ENCODE results near the gene PSMG1.
A peak's percentile ranks its signal among the peaks of the same experiment; 100 is the strongest.
"Not testable (repeated sequence)": the region's sequence is repeated elsewhere in the genome, so short reads cannot be mapped to it uniquely, and the experiment has no call there.

The PSMG1 gene

GRCh38 chr21:39187141-39187540 lies 3.9 kb upstream of the PSMG1 start:
- no peak for DNase-seq

GRCh38 chr21:39186676-39187075 lies 3.4 kb upstream of the PSMG1 start:
- no peak for DNase-seq

GRCh38 chr21:39185157-39185556 lies 1.9 kb upstream of the PSMG1 start:
- DNase-seq: no peak

- DNase-seq: no peak
Measured at GRCh38 chr21:39184050-39184980, 1.1 kb upstream of the PSMG1 start.

- peak in 1 of 2 experiments; percentile 44 for DNase-seq
Measured at GRCh38 chr21:39182484-39183271, 573 bp downstream of the PSMG1 start.

GRCh38 chr21:39182016-39182415 lies 1.2 kb downstream of the PSMG1 start:
- peak in 1 of 2 experiments; percentile 13 for DNase-seq

GRCh38 chr21:39181205-39181818 lies 1.9 kb downstream of the PSMG1 start:
- no peak for DNase-seq

GRCh38 chr21:39180429-39181019 lies 2.7 kb downstream of the PSMG1 start:
- DNase-seq: no peak

- no peak for DNase-seq
Measured at GRCh38 chr21:39178421-39178820, 4.8 kb downstream of the PSMG1 start.

GRCh38 chr21:39176271-39176709 lies 7.0 kb downstream of the PSMG1 start:
- DNase-seq: no peak

- no peak for DNase-seq
Measured at GRCh38 chr21:39175665-39176064, 7.6 kb downstream of the PSMG1 start.

- peak in 1 of 2 experiments; percentile 29 for DNase-seq
Measured at GRCh38 chr21:39175154-39175553, 8.1 kb downstream of the PSMG1 start.

GRCh38 chr21:39173716-39174680 lies 9.3 kb downstream of the PSMG1 start:
- DNase-seq: no peak

GRCh38 chr21:39169906-39170305 lies 13.3 kb downstream of the PSMG1 start:
- DNase-seq: no peak

- DNase-seq: no peak
Measured at GRCh38 chr21:39168800-39169199, 14.5 kb downstream of the PSMG1 start.

GRCh38 chr21:39164523-39164922 lies 18.7 kb downstream of the PSMG1 start:
- no peak for DNase-seq

- no peak for DNase-seq
Measured at GRCh38 chr21:39161064-39161463, 22.2 kb downstream of the PSMG1 start.

GRCh38 chr21:39159342-39160063 lies 23.7 kb downstream of the PSMG1 start:
- DNase-seq: peak; percentile 95 to 99

- DNase-seq: not testable (repeated sequence)
Measured at GRCh38 chr21:39157241-39157640, 26.0 kb downstream of the PSMG1 start.

GRCh38 chr21:39156024-39156423 lies 27.2 kb downstream of the PSMG1 start:
- DNase-seq: no peak

- no peak for DNase-seq
Measured at GRCh38 chr21:39155578-39155977, 27.7 kb downstream of the PSMG1 start.

All from NCI-H524 (cell line).